Neural progenitor cell (in vitro differentiated cells): Measurements from ENCODE around the gene XPC. TPM values are rescaled to one million over a fixed set of nuclear protein-coding genes. Genes with fewer than 3 reads are reported as not detected.

Experiments used
- DNase-seq: peaks from one replicate; pipeline ENCODE4 v3.0.0-alpha.2; 2016; ENCODE audit warnings: low spot score
- H2AFZ ChIP-seq: fragments of 200-600 bp; sonication (generic); replicated peaks from 2 replicates; pipeline ENCODE4 v1.6.1; 2016; ENCODE audit warnings: antibody characterized with exemption
- H3F3A ChIP-seq: fragments of 200-600 bp; sonication (generic); 2 replicates; pipeline ENCODE4 v1.6.1; 2016; ENCODE audit warnings: antibody characterized with exemption, low read depth
- H3K27ac ChIP-seq: fragments of 200-600 bp; sonication (generic); 2 replicates; pipeline ENCODE4 v1.5.1; 2016; ENCODE audit warnings: mild to moderate bottlenecking
- H3K27me3 ChIP-seq: fragments of 200-600 bp; sonication (generic); 2 replicates; pipeline ENCODE4 v1.6.1; 2016; ENCODE audit warnings: mild to moderate bottlenecking, moderate library complexity
- H3K36me3 ChIP-seq: fragments of 200-600 bp; sonication (generic); 2 replicates; pipeline ENCODE4 v1.5.1; 2016
- H3K4me1 ChIP-seq: fragments of 200-600 bp; sonication (generic); 2 replicates; pipeline ENCODE4 v1.6.1; 2016; ENCODE audit warnings: mixed run types
- H3K4me2 ChIP-seq: fragments of 200-600 bp; sonication (generic); 2 replicates; pipeline ENCODE4 v1.6.1; 2016
- H3K4me3 ChIP-seq: fragments of 200-600 bp; sonication (generic); 2 replicates; pipeline ENCODE4 v1.5.1; 2016
- H3K79me2 ChIP-seq: fragments of 200-600 bp; sonication (generic); 2 replicates; pipeline ENCODE4 v1.6.1; 2016; ENCODE audit warnings: low read depth
- H3K9ac ChIP-seq: fragments of 200-600 bp; sonication (generic); 2 replicates; pipeline ENCODE4 v1.6.1; 2016
- H3K9me3 ChIP-seq: fragments of 200-600 bp; sonication (generic); 2 replicates; pipeline ENCODE4 v1.5.1; 2016; ENCODE audit warnings: low read depth
- H4K20me1 ChIP-seq: fragments of 200-600 bp; sonication (generic); 2 replicates; pipeline ENCODE4 v1.6.1; 2016; ENCODE audit warnings: low read depth
- H3K27ac Mint-ChIP-seq: 3 replicates; pipeline ENCODE4 v1.8.0; 2021; ENCODE audit warnings: mixed read lengths
- H3K27me3 Mint-ChIP-seq: 2 replicates; pipeline ENCODE4 v1.8.0; 2022; ENCODE audit warnings: low read depth, mild to moderate bottlenecking, inconsistent platforms, moderate library complexity, mixed read lengths; ENCODE audit not compliant: insufficient read depth
- H3K36me3 Mint-ChIP-seq: 3 replicates; pipeline ENCODE4 v1.8.0; 2021; ENCODE audit warnings: mixed read lengths
- H3K4me1 Mint-ChIP-seq: 3 replicates; pipeline ENCODE4 v1.8.0; 2021; ENCODE audit warnings: mixed read lengths
- H3K4me3 Mint-ChIP-seq: 3 replicates; pipeline ENCODE4 v1.8.0; 2021; ENCODE audit warnings: mild to moderate bottlenecking, moderate library complexity, mixed read lengths
- H3K9me3 Mint-ChIP-seq: 3 replicates; pipeline ENCODE4 v1.8.0; 2020; ENCODE audit warnings: mixed read lengths
- EZH2 ChIP-seq: fragments of 200-600 bp; sonication (generic); IDR thresholded peaks from 2 replicates; pipeline ENCODE4 v1.6.1; 2017; ENCODE audit warnings: antibody characterized with exemption, mild to moderate bottlenecking, moderate library complexity
- EZH2phosphoT487 ChIP-seq: fragments of 200-600 bp; sonication (generic); IDR thresholded peaks from 2 replicates; pipeline ENCODE4 v1.6.1; 2017; ENCODE audit warnings: antibody characterized with exemption
- total RNA-seq: library from RNA; depleted of rRNA; stranded (reverse); fragments of >200 nt; gene quantifications from 2 replicates; pipeline ENCODE4 v1.2.3, GENCODE V29; 2015; ENCODE audit warnings: low replicate concordance
- TF ChIP-seq, protein P1 (sequence below): fragments of 200-600 bp; sonication (generic); IDR thresholded peaks from 2 replicates; pipeline ENCODE4 v1.5.1; 2017; ENCODE audit warnings: antibody characterized with exemption, mild to moderate bottlenecking

The XPC gene
- total RNA-seq, 1 donor from 2014 or later = 44.1 TPM

DNA sequence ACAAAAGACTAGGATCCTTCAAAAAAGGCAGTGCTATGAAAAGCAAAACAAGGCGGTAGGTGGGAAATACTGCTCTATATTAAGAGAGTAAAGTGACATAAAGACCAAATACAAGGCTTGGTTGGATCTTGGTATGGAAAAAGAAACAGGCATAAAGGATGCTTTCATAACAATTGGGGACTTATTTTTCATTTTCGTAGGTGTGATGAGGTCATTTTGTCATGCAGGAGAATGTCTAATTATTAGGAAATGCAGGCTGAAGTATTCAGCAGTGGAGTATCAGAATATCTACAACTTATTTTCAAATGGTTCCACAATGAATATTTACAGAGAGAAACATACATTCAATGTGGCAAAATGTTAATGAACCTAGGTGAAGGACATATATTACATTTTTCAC lies 9.0 kb downstream of the XPC start:
- Histone ChIP-seq H3K27ac (no peak overlapping the region), H3K27me3 (no peaks in the 10 kb centered on the region), H3K79me2 (peaks cover 15% of the 10 kb centered on the region), H3K4me2 (no peak overlapping the region), H3K36me3 (peaks cover 12% of the 10 kb centered on the region), H4K20me1 (peaks cover 13% of the 10 kb centered on the region), H3K4me1 (no peaks in the 10 kb centered on the region), H2AFZ (no peak overlapping the region), H3K9me3 (no peaks in the 10 kb centered on the region), H3K9ac (no peak overlapping the region), H3K4me3 (no peak overlapping the region), H3F3A (no peaks in the 10 kb centered on the region)
- DNase-seq = no peak
- Mint-ChIP-seq H3K9me3 (no peaks in the 10 kb centered on the region), H3K4me3 (no peak overlapping the region), H3K4me1 (no peaks in the 10 kb centered on the region), H3K27ac (no peak overlapping the region), H3K27me3 (no peaks in the 10 kb centered on the region), H3K36me3 (peaks cover 41% of the 10 kb centered on the region)
- TF ChIP-seq EZH2 = no peak
- TF ChIP-seq, protein P1, sequence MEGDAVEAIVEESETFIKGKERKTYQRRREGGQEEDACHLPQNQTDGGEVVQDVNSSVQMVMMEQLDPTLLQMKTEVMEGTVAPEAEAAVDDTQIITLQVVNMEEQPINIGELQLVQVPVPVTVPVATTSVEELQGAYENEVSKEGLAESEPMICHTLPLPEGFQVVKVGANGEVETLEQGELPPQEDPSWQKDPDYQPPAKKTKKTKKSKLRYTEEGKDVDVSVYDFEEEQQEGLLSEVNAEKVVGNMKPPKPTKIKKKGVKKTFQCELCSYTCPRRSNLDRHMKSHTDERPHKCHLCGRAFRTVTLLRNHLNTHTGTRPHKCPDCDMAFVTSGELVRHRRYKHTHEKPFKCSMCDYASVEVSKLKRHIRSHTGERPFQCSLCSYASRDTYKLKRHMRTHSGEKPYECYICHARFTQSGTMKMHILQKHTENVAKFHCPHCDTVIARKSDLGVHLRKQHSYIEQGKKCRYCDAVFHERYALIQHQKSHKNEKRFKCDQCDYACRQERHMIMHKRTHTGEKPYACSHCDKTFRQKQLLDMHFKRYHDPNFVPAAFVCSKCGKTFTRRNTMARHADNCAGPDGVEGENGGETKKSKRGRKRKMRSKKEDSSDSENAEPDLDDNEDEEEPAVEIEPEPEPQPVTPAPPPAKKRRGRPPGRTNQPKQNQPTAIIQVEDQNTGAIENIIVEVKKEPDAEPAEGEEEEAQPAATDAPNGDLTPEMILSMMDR = no peak
- no peak for TF ChIP-seq EZH2phosphoT487

DNA sequence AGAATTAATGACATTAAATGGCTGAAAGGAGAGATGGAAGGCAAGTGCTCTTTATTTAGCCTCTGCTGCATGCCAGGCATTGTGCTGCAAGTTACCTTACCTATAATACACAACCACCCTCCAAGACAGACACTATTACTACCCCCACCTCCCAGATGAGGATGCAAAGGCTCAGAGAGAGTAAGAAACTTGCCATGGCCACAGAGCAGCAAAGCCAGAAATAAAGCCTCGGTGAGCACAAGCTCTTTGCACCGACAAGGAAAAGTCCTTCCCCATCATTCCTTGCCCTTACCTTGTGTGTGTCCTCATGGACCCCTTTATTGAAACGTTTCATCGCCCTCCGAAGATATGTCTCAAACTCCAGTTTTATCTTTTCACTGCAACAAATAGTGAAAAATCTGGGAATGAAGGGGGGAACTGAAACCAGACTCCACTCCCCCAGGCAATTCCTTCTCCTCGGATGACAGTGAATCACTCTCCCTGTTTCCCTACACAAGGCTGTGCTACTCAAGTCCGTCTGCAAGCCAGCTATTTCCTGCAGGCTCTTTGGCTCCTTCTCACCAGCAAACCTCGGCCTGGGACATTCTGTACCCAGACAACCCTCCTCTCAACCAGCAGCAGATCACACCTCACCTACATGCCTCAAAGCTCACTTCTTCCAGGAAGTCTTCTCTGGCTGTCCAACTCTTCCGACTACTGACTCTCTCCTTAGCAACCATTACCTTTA lies 11.4 kb downstream of the XPC start:
- Mint-ChIP-seq H3K4me1 (no peaks in the 10 kb centered on the region), H3K4me3 (no peak overlapping the region), H3K27me3 (no peaks in the 10 kb centered on the region), H3K27ac (no peak overlapping the region), H3K36me3 (peaks cover 57% of the 10 kb centered on the region), H3K9me3 (peaks cover 5% of the 10 kb centered on the region)
- H3K27ac ChIP-seq = no peak overlapping the region
- no peak overlapping the region for H3K9ac ChIP-seq
- H3F3A ChIP-seq = no peaks in the 10 kb centered on the region
- H2AFZ ChIP-seq = no peak overlapping the region
- H3K4me3 ChIP-seq = no peak overlapping the region
- no peaks in the 10 kb centered on the region for H4K20me1 ChIP-seq
- no peaks in the 10 kb centered on the region for H3K79me2 ChIP-seq
- H3K9me3 ChIP-seq = no peaks in the 10 kb centered on the region
- no peak overlapping the region for H3K4me2 ChIP-seq
- TF ChIP-seq EZH2phosphoT487 (no peak), EZH2 (no peak)
- TF ChIP-seq, protein P1 = no peak
- no peaks in the 10 kb centered on the region for H3K27me3 ChIP-seq
- no peaks in the 10 kb centered on the region for H3K4me1 ChIP-seq
- peaks cover 26% of the 10 kb centered on the region for H3K36me3 ChIP-seq
- no peak for DNase-seq

DNA sequence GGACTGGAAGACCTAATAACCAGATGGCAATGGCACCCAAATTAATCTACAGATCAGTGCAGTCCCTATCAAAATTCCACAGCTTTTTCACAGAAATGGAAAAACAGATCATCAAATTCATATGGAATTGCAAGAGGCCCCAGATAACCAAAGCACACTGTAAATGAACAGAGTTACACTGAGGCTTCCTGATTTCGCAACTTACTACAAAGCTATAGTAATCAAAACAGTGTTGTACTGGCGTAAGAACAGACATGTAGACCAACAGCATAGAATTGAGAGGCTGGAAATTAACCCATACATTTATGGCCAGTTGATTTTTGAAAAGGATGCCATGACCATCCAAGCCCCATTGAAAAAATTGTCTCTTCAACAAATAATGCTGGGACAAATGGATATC lies 16.2 kb downstream of the XPC start:
- DNase-seq = no peak
- no peak overlapping the region for H3K27ac ChIP-seq
- H2AFZ ChIP-seq = no peak overlapping the region
- H3K36me3 Mint-ChIP-seq = peaks cover 79% of the 10 kb centered on the region
- peaks cover 16% of the 10 kb centered on the region for H3K9me3 Mint-ChIP-seq
- no peaks in the 10 kb centered on the region for H3K4me1 ChIP-seq
- peaks cover 7% of the 10 kb centered on the region for H3K79me2 ChIP-seq
- H4K20me1 ChIP-seq = no peaks in the 10 kb centered on the region
- no peak overlapping the region for H3K9ac ChIP-seq
- H3K4me3 ChIP-seq = no peak overlapping the region
- H3K27me3 ChIP-seq = no peaks in the 10 kb centered on the region
- H3K27me3 Mint-ChIP-seq = no peaks in the 10 kb centered on the region
- no peaks in the 10 kb centered on the region for H3K4me1 Mint-ChIP-seq
- TF ChIP-seq EZH2phosphoT487 = no peak
- H3K36me3 ChIP-seq = peaks cover 24% of the 10 kb centered on the region
- no peak overlapping the region for H3K4me2 ChIP-seq
- H3K4me3 Mint-ChIP-seq = no peak overlapping the region
- no peaks in the 10 kb centered on the region for H3K9me3 ChIP-seq
- no peak overlapping the region for H3K27ac Mint-ChIP-seq
- no peaks in the 10 kb centered on the region for H3F3A ChIP-seq

DNA sequence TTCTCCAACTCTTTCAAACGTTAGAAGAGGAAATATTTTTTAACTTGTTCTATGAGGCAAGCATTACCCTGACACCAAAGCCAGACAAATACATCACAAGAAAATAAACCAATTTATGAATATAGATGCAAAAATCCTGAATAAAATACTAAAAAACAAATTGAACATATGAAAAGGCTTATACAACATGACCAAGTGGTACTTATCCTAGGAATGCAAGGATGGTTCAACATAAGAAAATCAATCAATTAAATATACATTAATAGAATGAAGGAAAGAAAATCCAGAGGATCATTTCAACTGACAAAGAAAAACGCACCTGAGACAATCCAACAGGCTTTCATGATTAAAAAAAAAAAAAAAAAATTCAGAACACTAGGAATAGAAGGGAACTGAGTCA lies 17.1 kb downstream of the XPC start:
- H3K4me2 ChIP-seq = no peak overlapping the region
- Mint-ChIP-seq H3K4me1 (no peaks in the 10 kb centered on the region), H3K4me3 (no peak overlapping the region), H3K27ac (no peak overlapping the region), H3K9me3 (peaks cover 16% of the 10 kb centered on the region), H3K36me3 (peaks cover 78% of the 10 kb centered on the region), H3K27me3 (no peaks in the 10 kb centered on the region)
- no peaks in the 10 kb centered on the region for H3F3A ChIP-seq
- no peak overlapping the region for H3K27ac ChIP-seq
- no peak overlapping the region for H2AFZ ChIP-seq
- H4K20me1 ChIP-seq = no peaks in the 10 kb centered on the region
- H3K4me3 ChIP-seq = no peak overlapping the region
- H3K36me3 ChIP-seq = peaks cover 24% of the 10 kb centered on the region
- no peaks in the 10 kb centered on the region for H3K9me3 ChIP-seq
- peaks cover 7% of the 10 kb centered on the region for H3K79me2 ChIP-seq
- no peaks in the 10 kb centered on the region for H3K27me3 ChIP-seq
- no peak for DNase-seq
- no peak overlapping the region for H3K9ac ChIP-seq
- TF ChIP-seq EZH2phosphoT487 = no peak
- no peaks in the 10 kb centered on the region for H3K4me1 ChIP-seq
